Suppressor macrophage treated with lipopolysaccharide for 1 hour (primary cell): Measurements from ENCODE around the gene DCLRE1B.

Source experiments
- DNase-seq, 3 donors: peaks; one replicate each; pipeline ENCODE4 v3.0.0-alpha.2; 2020 to 2022

Gene DCLRE1B

GRCh38 chr1:113887402-113888175 is 17.5 kb upstream of the DCLRE1B start, which contains the start of gene BCL2L15:
BCL2L15 (minus strand) TSS chr1:113887581; CDS start chr1:113887375, 206 bp downstream.
- no peak for DNase-seq

- DNase-seq, result no peak
These were observed 14.3 kb upstream of the DCLRE1B start for GRCh38 chr1:113890816-113891215.

DNA sequence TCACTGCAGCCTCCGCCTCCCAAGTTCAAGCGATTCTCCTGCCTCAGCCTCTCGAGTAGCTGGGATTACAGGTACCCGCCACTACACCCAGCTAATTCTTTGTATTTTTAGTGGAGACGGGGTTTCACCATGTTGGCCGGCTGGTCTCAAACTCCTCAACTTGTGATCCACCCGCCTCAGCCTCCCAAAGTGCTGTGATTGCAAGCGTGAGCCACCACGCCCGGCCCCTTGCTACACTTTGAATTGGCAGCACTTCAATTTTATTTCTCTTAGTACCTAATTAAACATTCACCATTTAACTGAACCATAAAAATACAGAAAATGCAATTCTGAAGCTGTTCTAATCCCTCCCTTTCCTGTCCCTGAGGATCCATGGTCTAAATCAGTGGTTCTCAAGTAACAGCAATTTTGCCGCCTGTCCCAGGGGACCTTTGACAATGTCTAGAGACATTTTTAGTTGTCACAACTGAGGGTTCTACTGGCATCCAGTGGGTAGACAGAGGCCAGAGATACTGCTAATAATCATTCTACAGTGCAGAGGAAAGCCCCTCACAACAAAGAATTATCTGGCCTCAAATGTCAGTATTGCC is 13.4 kb upstream of the DCLRE1B start:
- no peak for DNase-seq

DNA sequence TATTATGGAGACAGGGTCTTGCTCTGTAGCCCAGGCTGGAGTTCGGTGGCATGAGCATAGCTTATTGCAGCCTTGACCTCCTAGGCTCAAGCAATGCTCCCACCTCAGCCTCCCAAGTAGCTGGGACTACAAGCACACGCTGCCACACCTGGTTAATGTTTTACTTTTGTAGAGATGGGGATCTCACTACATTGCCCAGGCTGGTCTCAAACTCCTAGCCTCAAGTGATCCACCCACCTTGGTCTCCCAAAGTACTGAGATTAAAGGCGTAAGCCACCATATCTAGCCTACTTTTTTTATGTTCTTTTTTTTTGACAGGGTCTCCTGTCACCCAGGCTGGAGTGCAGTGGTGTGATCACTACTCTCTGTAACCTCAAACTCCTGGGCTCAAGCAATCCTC is 11.9 kb upstream of the DCLRE1B start:
- DNase-seq, result no peak

DNA sequence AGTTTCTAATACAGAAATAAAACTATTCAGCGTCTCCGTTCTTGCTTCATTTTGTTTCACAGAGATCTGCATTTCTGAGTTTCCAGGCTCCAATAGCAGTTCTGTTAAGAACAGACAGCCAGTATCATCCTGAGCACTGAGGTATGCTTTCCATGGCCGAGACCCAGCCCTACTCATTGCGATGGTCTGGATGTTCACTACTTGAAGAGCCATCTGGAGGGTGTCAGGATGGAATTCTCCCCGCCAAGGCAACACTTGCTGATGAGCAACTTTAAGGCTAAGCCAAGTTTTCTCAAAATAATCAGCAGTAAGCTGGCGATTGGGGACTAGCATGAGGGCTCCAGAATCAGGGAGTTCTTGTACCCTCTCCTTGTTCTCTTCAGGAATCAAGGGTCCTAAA is 10.0 kb upstream of the DCLRE1B start:
- no peak for DNase-seq

DNA sequence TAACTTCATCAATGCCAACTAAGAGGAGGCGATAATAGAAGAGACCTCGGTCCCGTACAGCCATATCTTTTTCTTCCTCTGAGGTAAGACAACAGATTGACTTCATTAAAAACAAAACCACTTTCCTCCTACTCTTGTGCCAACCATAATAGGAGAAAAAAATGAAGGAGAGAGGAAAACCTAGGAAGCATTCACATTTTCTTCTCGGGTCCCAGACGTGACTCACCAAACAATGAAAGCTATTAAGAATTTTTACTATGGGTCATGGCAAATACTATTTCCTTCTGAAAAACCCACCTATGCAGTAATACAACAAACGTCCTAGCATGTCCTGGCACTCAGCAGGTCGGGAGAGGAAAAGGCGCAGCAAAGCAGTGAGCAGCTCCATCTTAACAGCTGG is 9.2 kb upstream of the DCLRE1B start:
- DNase-seq, result no peak

GRCh38 chr1:113898241-113898814 is 6.8 kb upstream of the DCLRE1B start:
- DNase-seq, result peak; percentile 10 to 39 (median 33)

DNA sequence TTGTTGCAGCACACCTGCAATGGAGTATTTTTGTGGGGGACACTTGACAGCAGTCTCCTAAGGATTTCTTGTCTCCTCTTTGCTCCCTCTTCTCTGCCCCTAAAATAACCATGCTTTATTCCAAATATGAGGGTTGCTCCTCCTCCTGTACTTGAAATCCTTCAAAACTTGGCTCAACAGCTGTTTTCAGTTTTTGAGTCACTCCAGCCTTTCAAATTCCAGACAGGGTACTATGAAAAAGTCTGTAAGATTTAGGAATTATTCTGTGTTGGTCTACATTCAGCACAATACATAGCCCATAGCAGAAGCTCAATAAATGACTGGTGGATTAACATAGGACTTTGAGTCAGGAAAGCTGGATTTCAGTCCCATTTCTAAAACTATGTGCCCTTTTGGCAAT is 6.0 kb upstream of the DCLRE1B start:
- no peak for DNase-seq

DNA sequence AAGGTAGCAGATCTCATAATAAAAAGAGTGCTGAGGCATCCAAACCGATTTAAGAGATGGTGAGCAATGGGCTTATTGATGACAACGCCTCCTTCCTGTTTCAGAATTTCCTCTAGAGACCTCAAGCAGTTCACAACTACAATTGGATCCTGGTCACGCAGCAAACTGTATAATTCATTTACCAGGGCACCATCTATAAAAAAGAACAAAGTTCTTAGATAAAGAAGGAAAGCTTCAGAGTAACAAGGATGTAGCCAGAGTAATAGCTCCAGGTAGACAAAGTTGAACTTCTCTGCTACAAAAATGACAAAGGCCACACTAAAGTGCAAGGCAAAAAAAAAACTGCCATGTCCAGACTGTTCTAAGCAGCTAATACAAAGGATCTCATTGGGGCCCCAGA is 3.9 kb upstream of the DCLRE1B start:
- DNase-seq, result no peak

GRCh38 chr1:113903501-113904292 is 1.4 kb upstream of the DCLRE1B start:
- no peak for DNase-seq

DNA sequence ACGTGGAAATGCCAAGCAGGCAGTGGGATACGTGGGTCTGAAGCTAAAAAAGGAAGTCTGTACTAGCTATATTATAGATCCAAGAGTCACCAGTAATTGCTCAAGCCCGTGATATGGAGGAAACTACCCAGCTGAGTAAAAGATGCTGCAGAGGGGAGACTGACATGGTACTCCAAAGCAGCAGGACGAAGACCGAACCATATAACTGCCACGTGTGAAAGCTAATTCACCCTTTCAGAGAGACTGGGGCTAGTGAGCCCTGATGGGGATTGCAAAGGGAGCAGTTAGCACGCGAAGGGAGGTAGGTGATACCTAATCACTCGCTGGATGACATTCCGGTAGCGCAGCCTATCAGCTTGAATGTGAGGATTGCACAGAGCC is 843 bp upstream of the DCLRE1B start:
- peak; percentile 68 to 81 (median 74) for DNase-seq

GRCh38 chr1:113905435-113905861 is 322 bp downstream of the DCLRE1B start:
- DNase-seq, result peak in 1 of 3 donors; percentile 18

DNA sequence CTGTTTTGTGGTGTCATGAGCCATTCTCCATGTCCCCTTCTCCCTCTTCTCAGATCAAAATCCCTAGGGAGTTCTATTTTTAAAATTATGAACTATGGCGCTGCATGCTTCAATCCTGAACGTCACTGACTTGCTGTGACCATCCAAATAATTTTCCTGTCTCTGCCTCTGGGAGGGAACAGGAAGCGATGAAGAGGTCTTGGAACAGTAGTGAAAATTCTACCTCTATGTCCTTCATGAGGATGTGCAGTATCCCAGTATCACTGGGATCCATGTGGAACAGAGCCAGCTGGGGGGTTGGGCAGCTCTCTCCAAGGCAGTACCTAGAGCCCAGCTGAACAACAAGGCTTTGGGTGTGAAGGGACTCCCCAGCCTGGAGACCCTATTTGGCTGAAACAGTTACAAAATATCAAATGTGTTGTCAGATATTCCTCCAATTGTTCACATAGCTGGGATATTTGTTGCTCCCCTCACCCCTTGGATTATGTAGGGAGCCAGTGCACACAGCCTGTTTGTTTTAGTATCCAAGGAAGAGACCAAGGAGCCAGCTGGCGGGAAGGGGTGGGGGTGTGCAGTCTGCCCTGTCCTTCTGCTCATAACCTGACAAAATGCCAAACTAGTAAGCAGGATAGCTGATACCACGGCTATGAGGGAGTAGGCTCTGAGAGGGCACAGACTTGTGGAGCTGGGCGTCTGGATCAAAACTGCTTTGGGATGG is 7.6 kb downstream of the DCLRE1B start:
- no peak for DNase-seq

DNA sequence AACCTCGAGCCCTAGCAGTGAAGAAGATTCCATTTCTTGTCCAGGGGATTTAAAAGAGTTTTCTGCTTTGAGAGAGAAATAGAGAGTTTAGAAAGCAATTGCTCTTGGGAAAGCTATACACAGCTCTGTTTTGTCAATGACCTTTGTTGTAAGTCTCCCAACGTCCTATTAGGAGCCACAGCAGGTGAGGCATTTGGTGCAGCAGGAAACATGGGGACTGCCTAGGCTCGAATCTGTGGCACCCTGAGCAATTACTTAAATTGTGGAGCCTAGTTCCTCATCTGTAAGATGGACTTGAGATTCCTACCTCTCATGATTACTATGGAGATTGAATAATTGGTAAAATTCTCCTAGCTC is 8.2 kb downstream of the DCLRE1B start:
- DNase-seq, result no peak

GRCh38 chr1:113913887-113914664 is 8.9 kb downstream of the DCLRE1B start:
- DNase-seq, result no peak

GRCh38 chr1:113916974-113917373 is 11.8 kb downstream of the DCLRE1B start:
- no peak for DNase-seq

GRCh38 chr1:113917400-113918082 is 12.4 kb downstream of the DCLRE1B start:
- DNase-seq, result no peak

DNA sequence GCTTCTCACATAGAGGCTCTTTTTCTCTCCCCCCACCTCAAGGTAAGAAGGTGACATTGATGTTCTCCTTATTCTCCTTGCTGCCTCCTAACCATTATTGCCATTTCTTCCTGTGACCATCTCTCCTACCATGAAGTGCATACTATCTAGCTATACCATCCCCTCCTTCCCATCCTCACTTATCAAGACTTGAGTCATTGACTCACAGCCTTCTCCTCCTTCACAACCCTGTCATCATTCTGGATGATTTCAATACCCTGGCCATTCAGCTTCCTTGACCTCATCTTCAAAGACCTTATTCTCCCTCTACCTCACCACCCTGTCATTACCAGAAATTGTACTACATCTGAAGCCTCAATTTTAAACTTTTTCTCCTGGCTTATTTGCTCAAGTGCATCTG is 13.1 kb downstream of the DCLRE1B start:
- no peak for DNase-seq

DNA sequence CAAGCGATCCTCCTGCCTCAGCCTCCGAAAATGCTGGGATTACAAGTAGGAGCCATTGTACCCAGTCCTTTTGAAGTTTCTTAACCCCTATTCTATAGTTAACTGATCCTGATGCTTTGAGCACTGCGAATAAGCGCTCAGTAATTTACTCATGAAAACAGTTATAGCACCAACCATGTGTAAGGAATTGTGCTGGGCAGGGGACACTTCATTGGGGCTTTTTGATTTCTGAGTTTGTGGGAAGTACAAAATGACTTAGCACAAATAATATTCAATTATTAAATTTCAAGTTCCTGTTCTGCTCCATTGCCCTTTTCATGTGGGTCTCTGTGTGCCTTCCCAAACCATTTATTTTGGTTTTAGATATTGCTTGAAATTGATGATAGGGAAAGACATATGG is 17.8 kb downstream of the DCLRE1B start:
- peak; percentile 37 to 61 (median 57) for DNase-seq

GRCh38 chr1:113924473-113924872 is 19.3 kb downstream of the DCLRE1B start:
- DNase-seq, result no peak

- peak in 2 of 3 donors; percentile 45 to 54 for DNase-seq
These were observed 23.2 kb downstream of the DCLRE1B start for GRCh38 chr1:113928187-113928930.
